Measurements from ENCODE around the gene ZNF383. TPM values are rescaled to one million over a fixed set of nuclear protein-coding genes. Genes with fewer than 3 reads are reported as not detected.

The ZNF383 gene
- polyA plus RNA-seq, 1 of the 3 experiments (the other 2 are of a cell fraction): 2.0 TPM

Other genes starting within 250 kb of the ZNF383 start
- gene ZNF420, start 139.8 kb upstream of the ZNF383 start, polyA plus RNA-seq (2012; rRNA removed): 1.7 and 1.9 TPM in 2 replicates
- gene ZNF585A, start 45.5 kb upstream of the ZNF383 start, polyA plus RNA-seq (2012; rRNA removed): 9.8 and 13.0 TPM in 2 replicates
- 11.8 and 16.1 TPM in 2 replicates for gene ZNF585B, start 7.7 kb upstream of the ZNF383 start, polyA plus RNA-seq (2012; rRNA removed)
- 1.9 and 2.1 TPM in 2 replicates for gene ZNF527, start 152.9 kb downstream of the ZNF383 start, polyA plus RNA-seq (2012; rRNA removed)
- 2.0 and 2.5 TPM in 2 replicates for gene ZNF569, start 249.2 kb downstream of the ZNF383 start, polyA plus RNA-seq (2012; rRNA removed)

All from SK-N-SH (cell line).